ENCODE results near the gene PIGZ. TPM values are rescaled to one million over a fixed set of nuclear protein-coding genes. Genes with fewer than 3 reads are reported as not detected.

PIGZ gene
- total and polyA plus RNA-seq, 9 of the 15 experiments (the other 6 are each of a cell fraction or from before 2014, with no cell fraction given), result 0.15 to 1.8 (median 0.76) TPM

DNA sequence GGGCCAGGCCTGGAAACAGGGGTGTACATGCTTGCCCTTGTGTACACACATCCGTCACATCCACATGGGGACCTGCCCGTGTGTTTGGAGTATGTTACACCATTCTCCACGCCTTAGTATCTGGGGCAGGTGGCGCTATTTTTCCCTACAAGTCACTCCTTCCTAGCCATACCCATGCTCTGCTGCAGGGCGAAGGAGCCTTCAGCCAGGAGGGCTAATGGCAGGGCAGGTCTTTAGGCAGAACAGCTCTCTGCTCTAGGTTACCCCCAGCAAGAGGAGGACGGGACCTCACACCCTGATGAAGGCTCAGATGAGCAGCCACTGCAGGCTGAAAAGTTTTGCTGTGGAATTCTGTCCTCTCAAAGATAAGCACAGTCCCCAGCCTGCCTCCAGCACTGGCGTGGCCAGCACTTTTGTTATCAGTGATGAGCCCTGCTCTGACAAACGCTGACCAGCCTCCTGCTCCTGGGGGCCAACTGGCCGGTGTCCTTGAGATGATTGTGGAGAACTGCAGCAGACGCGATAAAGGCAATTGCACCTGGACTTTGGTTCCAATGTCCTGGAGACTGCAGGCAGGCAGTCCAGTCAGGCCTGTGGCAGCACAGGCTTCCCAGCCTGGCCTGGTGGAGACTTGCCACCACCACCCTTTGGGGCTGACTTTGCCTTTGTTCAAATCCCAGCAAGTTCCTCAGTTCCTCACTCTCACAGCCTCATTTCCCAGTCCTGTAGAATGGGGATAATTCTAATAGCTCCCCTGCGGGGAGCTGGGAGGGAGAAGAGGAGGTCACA lies 19.8 kb upstream of the PIGZ start (continued):
- no peak for TF ChIP-seq ZNF146 (CRISPR knock-in tag; IDR thresholded peaks at IDR 0.05; ENCODE audit: unreplicated experiment)
- no peak for TF ChIP-seq HCFC1 (IDR thresholded peaks at IDR 0.05; ENCODE audit: low read depth, low read length)
- TF ChIP-seq, protein P1, sequence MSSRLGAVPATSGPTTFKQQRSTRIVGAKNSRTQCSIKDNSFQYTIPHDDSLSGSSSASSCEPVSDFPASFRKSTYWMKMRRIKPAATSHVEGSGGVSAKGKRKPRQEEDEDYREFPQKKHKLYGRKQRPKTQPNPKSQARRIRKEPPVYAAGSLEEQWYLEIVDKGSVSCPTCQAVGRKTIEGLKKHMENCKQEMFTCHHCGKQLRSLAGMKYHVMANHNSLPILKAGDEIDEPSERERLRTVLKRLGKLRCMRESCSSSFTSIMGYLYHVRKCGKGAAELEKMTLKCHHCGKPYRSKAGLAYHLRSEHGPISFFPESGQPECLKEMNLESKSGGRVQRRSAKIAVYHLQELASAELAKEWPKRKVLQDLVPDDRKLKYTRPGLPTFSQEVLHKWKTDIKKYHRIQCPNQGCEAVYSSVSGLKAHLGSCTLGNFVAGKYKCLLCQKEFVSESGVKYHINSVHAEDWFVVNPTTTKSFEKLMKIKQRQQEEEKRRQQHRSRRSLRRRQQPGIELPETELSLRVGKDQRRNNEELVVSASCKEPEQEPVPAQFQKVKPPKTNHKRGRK (tag; IDR thresholded peaks at IDR 0.05), result no peak
- TF ChIP-seq TSC22D4 (tag; IDR thresholded peaks at IDR 0.05), result no peak
- TF ChIP-seq, protein P2, sequence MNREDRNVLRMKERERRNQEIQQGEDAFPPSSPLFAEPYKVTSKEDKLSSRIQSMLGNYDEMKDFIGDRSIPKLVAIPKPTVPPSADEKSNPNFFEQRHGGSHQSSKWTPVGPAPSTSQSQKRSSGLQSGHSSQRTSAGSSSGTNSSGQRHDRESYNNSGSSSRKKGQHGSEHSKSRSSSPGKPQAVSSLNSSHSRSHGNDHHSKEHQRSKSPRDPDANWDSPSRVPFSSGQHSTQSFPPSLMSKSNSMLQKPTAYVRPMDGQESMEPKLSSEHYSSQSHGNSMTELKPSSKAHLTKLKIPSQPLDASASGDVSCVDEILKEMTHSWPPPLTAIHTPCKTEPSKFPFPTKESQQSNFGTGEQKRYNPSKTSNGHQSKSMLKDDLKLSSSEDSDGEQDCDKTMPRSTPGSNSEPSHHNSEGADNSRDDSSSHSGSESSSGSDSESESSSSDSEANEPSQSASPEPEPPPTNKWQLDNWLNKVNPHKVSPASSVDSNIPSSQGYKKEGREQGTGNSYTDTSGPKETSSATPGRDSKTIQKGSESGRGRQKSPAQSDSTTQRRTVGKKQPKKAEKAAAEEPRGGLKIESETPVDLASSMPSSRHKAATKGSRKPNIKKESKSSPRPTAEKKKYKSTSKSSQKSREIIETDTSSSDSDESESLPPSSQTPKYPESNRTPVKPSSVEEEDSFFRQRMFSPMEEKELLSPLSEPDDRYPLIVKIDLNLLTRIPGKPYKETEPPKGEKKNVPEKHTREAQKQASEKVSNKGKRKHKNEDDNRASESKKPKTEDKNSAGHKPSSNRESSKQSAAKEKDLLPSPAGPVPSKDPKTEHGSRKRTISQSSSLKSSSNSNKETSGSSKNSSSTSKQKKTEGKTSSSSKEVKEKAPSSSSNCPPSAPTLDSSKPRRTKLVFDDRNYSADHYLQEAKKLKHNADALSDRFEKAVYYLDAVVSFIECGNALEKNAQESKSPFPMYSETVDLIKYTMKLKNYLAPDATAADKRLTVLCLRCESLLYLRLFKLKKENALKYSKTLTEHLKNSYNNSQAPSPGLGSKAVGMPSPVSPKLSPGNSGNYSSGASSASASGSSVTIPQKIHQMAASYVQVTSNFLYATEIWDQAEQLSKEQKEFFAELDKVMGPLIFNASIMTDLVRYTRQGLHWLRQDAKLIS (CRISPR knock-in tag; IDR thresholded peaks at IDR 0.05), result no peak
- no peak for TF ChIP-seq EGR1 (conservative IDR thresholded peaks at IDR 0.05)
- TF ChIP-seq NUFIP1 (IDR thresholded peaks at IDR 0.05; ENCODE audit: partially characterized antibody), result no peak
- TF ChIP-seq, protein P3, sequence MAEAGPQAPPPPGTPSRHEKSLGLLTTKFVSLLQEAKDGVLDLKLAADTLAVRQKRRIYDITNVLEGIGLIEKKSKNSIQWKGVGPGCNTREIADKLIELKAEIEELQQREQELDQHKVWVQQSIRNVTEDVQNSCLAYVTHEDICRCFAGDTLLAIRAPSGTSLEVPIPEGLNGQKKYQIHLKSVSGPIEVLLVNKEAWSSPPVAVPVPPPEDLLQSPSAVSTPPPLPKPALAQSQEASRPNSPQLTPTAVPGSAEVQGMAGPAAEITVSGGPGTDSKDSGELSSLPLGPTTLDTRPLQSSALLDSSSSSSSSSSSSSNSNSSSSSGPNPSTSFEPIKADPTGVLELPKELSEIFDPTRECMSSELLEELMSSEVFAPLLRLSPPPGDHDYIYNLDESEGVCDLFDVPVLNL (CRISPR knock-in tag; IDR thresholded peaks at IDR 0.05; ENCODE audit: low read depth), result no peak
- peak; percentile 91; the same call in 1 of the 2 replicates for TF ChIP-seq HDAC2 (IDR thresholded peaks at IDR 0.05)
- 0 out of 2 replicates have a peak, but pooled peaks have one; percentile 40 for TF ChIP-seq PTBP1 (IDR thresholded peaks at IDR 0.05; ENCODE audit: low read depth, low read length)
- TF ChIP-seq CCNT2 (IDR thresholded peaks at IDR 0.05; ENCODE audit: borderline replicate concordance, extremely low read depth, insufficient read length, low read depth, low read length), result peak; percentile 92
- TF ChIP-seq, protein P4, sequence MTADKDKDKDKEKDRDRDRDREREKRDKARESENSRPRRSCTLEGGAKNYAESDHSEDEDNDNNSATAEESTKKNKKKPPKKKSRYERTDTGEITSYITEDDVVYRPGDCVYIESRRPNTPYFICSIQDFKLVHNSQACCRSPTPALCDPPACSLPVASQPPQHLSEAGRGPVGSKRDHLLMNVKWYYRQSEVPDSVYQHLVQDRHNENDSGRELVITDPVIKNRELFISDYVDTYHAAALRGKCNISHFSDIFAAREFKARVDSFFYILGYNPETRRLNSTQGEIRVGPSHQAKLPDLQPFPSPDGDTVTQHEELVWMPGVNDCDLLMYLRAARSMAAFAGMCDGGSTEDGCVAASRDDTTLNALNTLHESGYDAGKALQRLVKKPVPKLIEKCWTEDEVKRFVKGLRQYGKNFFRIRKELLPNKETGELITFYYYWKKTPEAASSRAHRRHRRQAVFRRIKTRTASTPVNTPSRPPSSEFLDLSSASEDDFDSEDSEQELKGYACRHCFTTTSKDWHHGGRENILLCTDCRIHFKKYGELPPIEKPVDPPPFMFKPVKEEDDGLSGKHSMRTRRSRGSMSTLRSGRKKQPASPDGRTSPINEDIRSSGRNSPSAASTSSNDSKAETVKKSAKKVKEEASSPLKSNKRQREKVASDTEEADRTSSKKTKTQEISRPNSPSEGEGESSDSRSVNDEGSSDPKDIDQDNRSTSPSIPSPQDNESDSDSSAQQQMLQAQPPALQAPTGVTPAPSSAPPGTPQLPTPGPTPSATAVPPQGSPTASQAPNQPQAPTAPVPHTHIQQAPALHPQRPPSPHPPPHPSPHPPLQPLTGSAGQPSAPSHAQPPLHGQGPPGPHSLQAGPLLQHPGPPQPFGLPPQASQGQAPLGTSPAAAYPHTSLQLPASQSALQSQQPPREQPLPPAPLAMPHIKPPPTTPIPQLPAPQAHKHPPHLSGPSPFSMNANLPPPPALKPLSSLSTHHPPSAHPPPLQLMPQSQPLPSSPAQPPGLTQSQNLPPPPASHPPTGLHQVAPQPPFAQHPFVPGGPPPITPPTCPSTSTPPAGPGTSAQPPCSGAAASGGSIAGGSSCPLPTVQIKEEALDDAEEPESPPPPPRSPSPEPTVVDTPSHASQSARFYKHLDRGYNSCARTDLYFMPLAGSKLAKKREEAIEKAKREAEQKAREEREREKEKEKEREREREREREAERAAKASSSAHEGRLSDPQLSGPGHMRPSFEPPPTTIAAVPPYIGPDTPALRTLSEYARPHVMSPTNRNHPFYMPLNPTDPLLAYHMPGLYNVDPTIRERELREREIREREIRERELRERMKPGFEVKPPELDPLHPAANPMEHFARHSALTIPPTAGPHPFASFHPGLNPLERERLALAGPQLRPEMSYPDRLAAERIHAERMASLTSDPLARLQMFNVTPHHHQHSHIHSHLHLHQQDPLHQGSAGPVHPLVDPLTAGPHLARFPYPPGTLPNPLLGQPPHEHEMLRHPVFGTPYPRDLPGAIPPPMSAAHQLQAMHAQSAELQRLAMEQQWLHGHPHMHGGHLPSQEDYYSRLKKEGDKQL (CRISPR knock-in tag; IDR thresholded peaks at IDR 0.05; ENCODE audit: borderline replicate concordance), result 0 out of 2 replicates have a peak, but pooled peaks have one; percentile 9
- TF ChIP-seq CEBPB (tag; IDR thresholded peaks at IDR 0.05), result no peak
